Keratinocyte (primary cell): ENCODE measurements around the gene BET1L. TPM values are rescaled to one million over a fixed set of nuclear protein-coding genes. Genes with fewer than 3 reads are reported as not detected.

Experiments
- DNase-seq: peaks from one replicate; pipeline ENCODE4 v3.0.0-alpha.2; 2011; ENCODE audit warnings: low read depth, missing footprints, low spot score
- FAIRE-seq: peaks from 2 replicates; lab custom pipeline; 2011; peaks lifted over from hg19 to GRCh38; lab: Jason Lieb, UNC
- H2AFZ ChIP-seq: 2 replicates; pipeline ENCODE4 v1.6.0; 2012; ENCODE audit warnings: low read length, control low read depth, inconsistent platforms; ENCODE audit not compliant: control insufficient read depth
- H3K27ac ChIP-seq: 2 replicates; pipeline ENCODE4 v1.5.1; 2011; ENCODE audit warnings: low read length; ENCODE audit not compliant: control insufficient read depth, insufficient read depth
- H3K27me3 ChIP-seq: 3 replicates; pipeline ENCODE4 v1.6.0; 2011; ENCODE audit warnings: low read length; ENCODE audit not compliant: control insufficient read depth, insufficient read depth; ENCODE audit errors: extremely low read depth
- H3K36me3 ChIP-seq, 2 experiments: 2 replicates in 1 of 2; 3 replicates in 1 of 2; pipeline ENCODE4 v1.5.1; 2011; ENCODE audit warnings: low read length in 2 of 2, mild to moderate bottlenecking in 1 of 2; ENCODE audit not compliant: control insufficient read depth in 2 of 2, insufficient read depth in 2 of 2; ENCODE audit errors: extremely low read depth in 1 of 2
- H3K4me1 ChIP-seq: 3 replicates; pipeline ENCODE4 v1.5.1; 2011; ENCODE audit warnings: low read length; ENCODE audit not compliant: control insufficient read depth, insufficient read depth; ENCODE audit errors: extremely low read depth
- H3K4me2 ChIP-seq: 3 replicates; pipeline ENCODE4 v1.6.0; 2011; ENCODE audit warnings: low read depth, low read length; ENCODE audit not compliant: control insufficient read depth, insufficient read depth; ENCODE audit errors: extremely low read depth
- H3K4me3 ChIP-seq, 3 experiments: fragments of 200-600 bp in 1 of 3; sonication (generic) in 1 of 3; 2 replicates in 2 of 3; 3 replicates in 1 of 3; pipeline ENCODE4 v1.5.1; 2011 to 2016; ENCODE audit warnings: low read length in 3 of 3, mild to moderate bottlenecking in 3 of 3, control low read depth in 2 of 3, inconsistent platforms in 1 of 3, low read depth in 1 of 3, mixed read lengths in 1 of 3, mixed run types in 1 of 3, moderate library complexity in 1 of 3; ENCODE audit not compliant: control insufficient read depth in 2 of 3, insufficient read depth in 2 of 3; ENCODE audit errors: extremely low read depth in 1 of 3
- H3K79me2 ChIP-seq: 2 replicates; pipeline ENCODE4 v1.6.0; 2012; ENCODE audit warnings: low read length; ENCODE audit not compliant: control insufficient read depth, insufficient read depth
- H3K9ac ChIP-seq: 3 replicates; pipeline ENCODE4 v1.6.0; 2011; ENCODE audit warnings: low read length; ENCODE audit not compliant: control insufficient read depth, insufficient read depth; ENCODE audit errors: extremely low read depth
- H3K9me1 ChIP-seq: 3 replicates; pipeline ENCODE4 v1.6.0; 2011; ENCODE audit warnings: low read length; ENCODE audit not compliant: control insufficient read depth, insufficient read depth; ENCODE audit errors: extremely low read depth
- H3K9me3 ChIP-seq: 2 replicates; pipeline ENCODE4 v1.5.1; 2012; ENCODE audit warnings: low read depth, low read length; ENCODE audit not compliant: control insufficient read depth
- H4K20me1 ChIP-seq: 3 replicates; pipeline ENCODE4 v1.6.0; 2011; ENCODE audit warnings: low read length; ENCODE audit not compliant: control insufficient read depth, insufficient read depth; ENCODE audit errors: extremely low read depth
- EZH2 ChIP-seq: IDR thresholded peaks from one replicate; pipeline ENCODE4 v1.6.1; 2012; ENCODE audit warnings: inconsistent platforms, mild to moderate bottlenecking, low read length, moderate library complexity
- dilution Hi-C: fragments of 300-500 bp; cut with MboI; formaldehyde crosslinking; loops from one replicate; pipeline ENCODE4 v1.7.0; 2020; ENCODE audit warnings: low sequenced_read_pairs; ENCODE audit not compliant: extremely low pct_ligation_motif_present
- polyA minus RNA-seq, 3 experiments: library from RNA; depleted of rRNA, polyadenylated mRNA; stranded (reverse); fragments of >200 nt; gene quantifications; 1 replicate in 1 of 3; 2 replicates in 1 of 3; 3 replicates in 1 of 3; pipeline ENCODE4 v1.2.3, GENCODE V29; 2011
- polyA plus RNA-seq, 5 experiments: library from polyadenylated mRNA; depleted of rRNA in 3 of 5; stranded (reverse) in 3 of 5; stranded (forward) in 1 of 5; unstranded in 1 of 5; fragments of >200 nt; gene quantifications; 1 replicate in 1 of 5; 2 replicates in 3 of 5; 3 replicates in 1 of 5; pipeline versions ENCODE4 v1.2.1 to v1.2.3, GENCODE V29; 2011 to 2012; ENCODE audit warnings: missing spikeins in 2 of 5, low read depth in 1 of 5, low replicate concordance in 1 of 5
- TF ChIP-seq, protein P1 (sequence below), 3 experiments: IDR thresholded peaks in 1 of 3; conservative IDR thresholded peaks in 1 of 3; optimal IDR thresholded peaks in 1 of 3; 2 replicates in 2 of 3; 3 replicates in 1 of 3; pipeline versions ENCODE3 to v1.5.1; 2011; ENCODE audit warnings: low read length in 3 of 3, mild to moderate bottlenecking in 3 of 3, moderate library complexity in 2 of 3, control low read depth in 1 of 3, inconsistent platforms in 1 of 3; ENCODE audit not compliant: insufficient read depth in 2 of 3; ENCODE audit errors: extremely low read depth in 1 of 3

BET1L gene, protein sequence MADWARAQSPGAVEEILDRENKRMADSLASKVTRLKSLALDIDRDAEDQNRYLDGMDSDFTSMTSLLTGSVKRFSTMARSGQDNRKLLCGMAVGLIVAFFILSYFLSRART
- polyA plus RNA-seq (27.0 to 44.8 TPM (median 36.6 TPM) in 3 replicates), polyA minus RNA-seq (34.3 to 70.7 TPM (median 42.7 TPM) in 3 replicates)
- 21.8 TPM for polyA plus RNA-seq (2011; ENCODE audit: low read depth)
- polyA plus RNA-seq (2011; cell fraction: cytosol; rRNA removed) = 36.2 and 40.9 TPM in 2 replicates
- 45.5 and 54.8 TPM in 2 replicates for polyA plus RNA-seq (2011; cell fraction: nucleus; rRNA removed)
- 21.0 and 26.0 TPM in 2 replicates for polyA plus RNA-seq (2012; ENCODE audit: low replicate concordance)
- 23.6 TPM for polyA minus RNA-seq (2011; cell fraction: cytosol; rRNA and poly(A)+ RNA removed)
- polyA minus RNA-seq (2011; cell fraction: nucleus; rRNA and poly(A)+ RNA removed) = 12.5 and 22.6 TPM in 2 replicates

DNA sequence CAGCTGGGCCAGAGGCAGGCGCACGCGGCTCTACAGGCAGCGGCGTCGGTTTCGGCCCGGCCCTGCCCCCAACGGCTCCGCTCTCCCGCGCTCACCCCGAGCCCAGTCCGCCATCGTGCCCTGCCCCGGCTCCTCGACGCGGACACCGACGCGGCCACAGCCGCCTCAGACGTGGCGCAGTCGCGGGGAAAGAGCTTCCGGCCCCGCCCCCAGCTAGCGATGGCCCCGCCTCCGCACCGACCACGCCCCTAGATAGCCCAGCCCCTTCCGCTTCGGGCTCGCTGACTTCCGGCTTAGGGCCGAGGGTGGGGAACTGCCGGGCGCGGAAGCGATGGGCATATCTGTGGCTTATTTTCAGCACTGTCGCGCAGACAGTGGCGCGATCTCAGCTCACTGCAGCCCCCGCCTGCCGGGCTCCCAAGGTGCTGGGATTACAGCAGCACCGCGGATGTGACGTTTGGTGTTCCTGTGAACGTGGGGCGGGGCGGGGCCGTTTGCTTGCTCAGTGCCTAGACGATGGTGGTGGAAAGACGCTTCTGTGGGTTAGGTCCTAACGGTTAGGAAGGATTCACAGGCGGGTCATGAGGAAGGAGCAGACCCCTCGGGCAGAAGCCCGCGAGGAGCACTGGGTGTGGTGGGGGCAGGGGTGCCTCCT lies at the start of gene BET1L, which contains the start of gene RIC8A:
BET1L (minus strand) TSS at position 192 of the 655 bp plus-strand sequence; CDS start at position 114, 78 bp downstream.
RIC8A (plus strand) TSS at position 501 of the 655 bp plus-strand sequence. CDS start 1,147 bp downstream, outside the sequence.
- H3K4me1 ChIP-seq = peaks cover 24% of the 10 kb centered on the region
- TF ChIP-seq, protein P1, sequence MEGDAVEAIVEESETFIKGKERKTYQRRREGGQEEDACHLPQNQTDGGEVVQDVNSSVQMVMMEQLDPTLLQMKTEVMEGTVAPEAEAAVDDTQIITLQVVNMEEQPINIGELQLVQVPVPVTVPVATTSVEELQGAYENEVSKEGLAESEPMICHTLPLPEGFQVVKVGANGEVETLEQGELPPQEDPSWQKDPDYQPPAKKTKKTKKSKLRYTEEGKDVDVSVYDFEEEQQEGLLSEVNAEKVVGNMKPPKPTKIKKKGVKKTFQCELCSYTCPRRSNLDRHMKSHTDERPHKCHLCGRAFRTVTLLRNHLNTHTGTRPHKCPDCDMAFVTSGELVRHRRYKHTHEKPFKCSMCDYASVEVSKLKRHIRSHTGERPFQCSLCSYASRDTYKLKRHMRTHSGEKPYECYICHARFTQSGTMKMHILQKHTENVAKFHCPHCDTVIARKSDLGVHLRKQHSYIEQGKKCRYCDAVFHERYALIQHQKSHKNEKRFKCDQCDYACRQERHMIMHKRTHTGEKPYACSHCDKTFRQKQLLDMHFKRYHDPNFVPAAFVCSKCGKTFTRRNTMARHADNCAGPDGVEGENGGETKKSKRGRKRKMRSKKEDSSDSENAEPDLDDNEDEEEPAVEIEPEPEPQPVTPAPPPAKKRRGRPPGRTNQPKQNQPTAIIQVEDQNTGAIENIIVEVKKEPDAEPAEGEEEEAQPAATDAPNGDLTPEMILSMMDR (optimal IDR thresholded peaks at IDR 0.05 in 1 of 3, IDR thresholded peaks at IDR 0.05 in 1 of 3, conservative IDR thresholded peaks at IDR 0.05 in 1 of 3; ENCODE audit: extremely low read depth in 1 of 3, insufficient read depth in 2 of 3, low read length in 3 of 3) = no peak
- TF ChIP-seq EZH2 = no peak

DNA sequence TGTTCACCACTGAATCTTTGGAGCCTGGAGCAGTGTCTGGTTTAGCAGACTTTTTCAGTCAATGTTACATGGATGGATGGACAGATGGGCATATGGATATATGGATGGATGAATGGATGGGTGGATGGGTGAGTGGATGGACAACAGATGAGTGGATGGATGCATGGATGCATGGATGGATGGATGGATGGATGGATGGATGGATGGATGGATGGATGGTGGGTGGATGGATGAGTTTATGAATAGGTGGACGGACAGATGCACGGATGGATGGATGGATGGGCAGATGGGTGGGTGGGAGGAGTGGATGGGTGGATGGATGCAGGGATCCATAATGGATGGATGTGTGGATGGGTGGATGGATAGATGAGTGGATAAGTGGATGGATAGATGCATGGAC lies 48.6 kb upstream of the BET1L start:
- no peak for DNase-seq
- Histone ChIP-seq H3K36me3 (peaks cover 17 to 20% of the 10 kb centered on the region in 2 experiments), H3K4me3 (no peak overlapping the region), H4K20me1 (no peaks in the 10 kb centered on the region), H3K9me3 (no peaks in the 10 kb centered on the region), H3K27ac (no peak overlapping the region), H3K27me3 (no peaks in the 10 kb centered on the region), H2AFZ (no peak overlapping the region), H3K9me1 (no peaks in the 10 kb centered on the region), H3K9ac (no peak overlapping the region), H3K4me1 (no peaks in the 10 kb centered on the region), H3K4me2 (no peak overlapping the region), H3K79me2 (no peaks in the 10 kb centered on the region)
- dilution Hi-C loops = no loop called here
- FAIRE-seq = no peak
- no peak for TF ChIP-seq EZH2
- TF ChIP-seq, protein P1 (optimal IDR thresholded peaks at IDR 0.05 in 1 of 3, IDR thresholded peaks at IDR 0.05 in 1 of 3, conservative IDR thresholded peaks at IDR 0.05 in 1 of 3; ENCODE audit: extremely low read depth in 1 of 3, insufficient read depth in 2 of 3, low read length in 3 of 3) = no peak

More for the DNA sequence above, at the start of gene BET1L, which contains the start of gene RIC8A:
- peak within 1 kb of the TSS; percentile 85 for H3K9ac ChIP-seq
- DNase-seq (peak; percentile 90), FAIRE-seq (peak; percentile 57)
- peak within 1 kb of the TSS; percentile 80 for H2AFZ ChIP-seq
- peaks cover 75% of the 10 kb centered on the region for H3K79me2 ChIP-seq
- peaks cover 2% of the 10 kb centered on the region for H3K9me1 ChIP-seq
- no peaks in the 10 kb centered on the region for H3K9me3 ChIP-seq
- peaks cover 8% of the 10 kb centered on the region for H4K20me1 ChIP-seq
- dilution Hi-C loops = no loop called here
- H3K27me3 ChIP-seq = no peaks in the 10 kb centered on the region
- H3K4me2 ChIP-seq = peak within 1 kb of the TSS; percentile 97
- peak within 1 kb of the TSS; percentile 89 to 94 (median 90) for H3K4me3 ChIP-seq
- H3K27ac ChIP-seq = peak within 1 kb of the TSS; percentile 96
- peaks cover 42 to 56% of the 10 kb centered on the region in 2 experiments for H3K36me3 ChIP-seq
